ENCODE measurements around the gene CCT8. TPM values are rescaled to one million over a fixed set of nuclear protein-coding genes. Genes with fewer than 3 reads are reported as not detected.

Gene CCT8
- total RNA-seq, 4 donors from 2014 or later, result 73.9 to 104 (median 85.4) TPM

- 90% methylated on average over 1 of the region's 1 CpG for WGBS
- Histone ChIP-seq H3K27me3 (no peaks in the 10 kb centered on the region), H3K9me3 (no peaks in the 10 kb centered on the region), H3K36me3 (peaks cover 21 to 62% (median 35%) of the 10 kb centered on the region in 4 donors), H3K27ac (replicated peaks in 1 of 4) (no peak overlapping the region), H3K4me1 (peaks cover 17 to 33% (median 24%) of the 10 kb centered on the region in 4 donors), H3K4me3 (no peak overlapping the region)
- TF ChIP-seq POLR2A (IDR thresholded peaks at IDR 0.05; ENCODE audit: low read depth), result no peak
- no peak for TF ChIP-seq POLR2AphosphoS5 (IDR thresholded peaks at IDR 0.05)
- no peak for TF ChIP-seq CTCF (IDR thresholded peaks at IDR 0.05)
- TF ChIP-seq EP300 (IDR thresholded peaks at IDR 0.05), result no peak
- intact Hi-C loops (cut with DNase I), result loop anchor here (5.0 kb wide), 1 partner anchor 43 kb away; the partner anchor contains the start of gene CCT8
- DNase-seq (ENCODE audit: extremely low spot score), result no peak
These were observed 43.9 kb downstream of the CCT8 start for GRCh38 chr21:29029524-29029923.

GRCh38 chr21:29025328-29025713 lies 48.1 kb downstream of the CCT8 start:
- H3K4me1 ChIP-seq, result peaks cover 17 to 41% (median 27%) of the 10 kb centered on the region in 4 donors
- WGBS, result 3% methylated on average over 6 of the region's 6 CpGs
- H3K27me3 ChIP-seq, result no peaks in the 10 kb centered on the region
- H3K27ac ChIP-seq (replicated peaks in 1 of 4), result peak overlapping the region; percentile 93 to 99 (median 96)
- peaks cover 0 to 20% (median 8%) of the 10 kb centered on the region in 4 donors for H3K36me3 ChIP-seq
- no peaks in the 10 kb centered on the region for H3K9me3 ChIP-seq
- H3K4me3 ChIP-seq, result peak overlapping the region; percentile 66 to 83 (median 74)
- DNase-seq (ENCODE audit: extremely low spot score), result no peak
- TF ChIP-seq POLR2AphosphoS5 (IDR thresholded peaks at IDR 0.05) (no peak), POLR2A (IDR thresholded peaks at IDR 0.05; ENCODE audit: low read depth) (no peak), EP300 (IDR thresholded peaks at IDR 0.05) (no peak), CTCF (IDR thresholded peaks at IDR 0.05) (no peak)
- intact Hi-C loops (cut with DNase I), result loop anchor here (5.0 kb wide), 1 partner anchor 47 kb away; the partner anchor contains the start of gene CCT8

- Histone ChIP-seq H3K4me1 (peaks cover 17 to 45% (median 30%) of the 10 kb centered on the region in 4 donors), H3K36me3 (peaks cover 0 to 14% (median 5%) of the 10 kb centered on the region in 4 donors)
- intact Hi-C loops (cut with DNase I), result loop anchor here (5.0 kb wide), 1 partner anchor 48 kb away; the partner anchor contains the start of gene CCT8
These were observed 48.7 kb downstream of the CCT8 start, which contains the start of gene USP16 for GRCh38 chr21:29024474-29025327. Gene USP16, plus strand, starts transcription at chr21:29024668. Its CDS starts 3,246 bp downstream, at chr21:29027914.

GRCh38 chr21:29022166-29022565 lies 51.3 kb downstream of the CCT8 start:
- no peak for DNase-seq (ENCODE audit: extremely low spot score)
- peaks cover 29 to 51% (median 45%) of the 10 kb centered on the region in 4 donors for H3K4me1 ChIP-seq
- intact Hi-C loops (cut with DNase I), result no loop called here
- no peak overlapping the region for H3K4me3 ChIP-seq
- H3K9me3 ChIP-seq, result no peaks in the 10 kb centered on the region
- TF ChIP-seq EP300 (IDR thresholded peaks at IDR 0.05) (no peak), CTCF (IDR thresholded peaks at IDR 0.05) (no peak), POLR2A (IDR thresholded peaks at IDR 0.05; ENCODE audit: low read depth) (no peak), POLR2AphosphoS5 (IDR thresholded peaks at IDR 0.05) (no peak)
- no peaks in the 10 kb centered on the region for H3K27me3 ChIP-seq
- no peak overlapping the region for H3K27ac ChIP-seq (replicated peaks in 1 of 4)
- WGBS, result 91% methylated on average over 4 of the region's 4 CpGs
- no peaks in the 10 kb centered on the region for H3K36me3 ChIP-seq

More at GRCh38 chr21:29024474-29025327, 48.7 kb downstream of the CCT8 start, which contains the start of gene USP16:
- Histone ChIP-seq H3K27ac (replicated peaks in 1 of 4) (peak within 1 kb of the TSS; percentile 93 to 99 (median 96)), H3K9me3 (no peaks in the 10 kb centered on the region), H3K4me3 (peak within 1 kb of the TSS; percentile 66 to 83 (median 74)), H3K27me3 (no peaks in the 10 kb centered on the region)
- TF ChIP-seq CTCF (IDR thresholded peaks at IDR 0.05), result peak in 2 of 3 experiments; percentile 5 to 26
- peak; percentile 71 to 86 for TF ChIP-seq POLR2AphosphoS5 (IDR thresholded peaks at IDR 0.05)
- TF ChIP-seq POLR2A (IDR thresholded peaks at IDR 0.05; ENCODE audit: low read depth), result no peak
- TF ChIP-seq EP300 (IDR thresholded peaks at IDR 0.05), result no peak
- peak; percentile 99 for DNase-seq (ENCODE audit: extremely low spot score)
- under 1% methylated on average over 48 of the region's 48 CpGs for WGBS
